Astrocyte (in vitro differentiated cells and primary cell): ENCODE measurements around the gene CYRIA.

ENCODE experiments used
- EZH2 ChIP-seq: IDR thresholded peaks from 2 replicates; pipeline ENCODE4 v1.6.1; 2012; ENCODE audit warnings: mild to moderate bottlenecking, low read length, inconsistent platforms; ENCODE audit not compliant: insufficient read depth
- TF ChIP-seq, protein P1 (sequence below): IDR thresholded peaks from 2 replicates; pipeline ENCODE4 v1.5.1; 2011; ENCODE audit warnings: low read depth, mild to moderate bottlenecking, inconsistent platforms, low read length, moderate library complexity; ENCODE audit not compliant: insufficient read depth

DNA sequence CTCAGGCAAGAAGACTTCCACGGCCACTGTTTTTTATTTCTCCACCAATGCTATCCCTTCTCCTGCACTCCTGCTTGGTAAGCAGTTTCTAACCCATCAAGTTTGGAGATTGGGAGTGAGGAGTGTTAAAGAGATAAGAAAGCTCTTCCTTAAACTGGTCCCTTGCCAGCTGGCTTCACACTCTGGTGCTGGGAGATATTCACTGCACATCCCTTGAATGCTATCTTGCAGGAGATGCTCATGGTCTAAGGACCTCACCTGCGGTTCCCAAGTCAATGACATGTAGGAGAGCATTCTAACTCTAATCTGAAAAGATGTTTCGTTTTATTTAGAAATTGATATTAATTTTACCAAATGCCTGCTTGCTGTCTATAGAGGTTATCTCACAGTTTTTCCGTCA, 28.2 kb upstream of the CYRIA start:
- TF ChIP-seq, protein P1, sequence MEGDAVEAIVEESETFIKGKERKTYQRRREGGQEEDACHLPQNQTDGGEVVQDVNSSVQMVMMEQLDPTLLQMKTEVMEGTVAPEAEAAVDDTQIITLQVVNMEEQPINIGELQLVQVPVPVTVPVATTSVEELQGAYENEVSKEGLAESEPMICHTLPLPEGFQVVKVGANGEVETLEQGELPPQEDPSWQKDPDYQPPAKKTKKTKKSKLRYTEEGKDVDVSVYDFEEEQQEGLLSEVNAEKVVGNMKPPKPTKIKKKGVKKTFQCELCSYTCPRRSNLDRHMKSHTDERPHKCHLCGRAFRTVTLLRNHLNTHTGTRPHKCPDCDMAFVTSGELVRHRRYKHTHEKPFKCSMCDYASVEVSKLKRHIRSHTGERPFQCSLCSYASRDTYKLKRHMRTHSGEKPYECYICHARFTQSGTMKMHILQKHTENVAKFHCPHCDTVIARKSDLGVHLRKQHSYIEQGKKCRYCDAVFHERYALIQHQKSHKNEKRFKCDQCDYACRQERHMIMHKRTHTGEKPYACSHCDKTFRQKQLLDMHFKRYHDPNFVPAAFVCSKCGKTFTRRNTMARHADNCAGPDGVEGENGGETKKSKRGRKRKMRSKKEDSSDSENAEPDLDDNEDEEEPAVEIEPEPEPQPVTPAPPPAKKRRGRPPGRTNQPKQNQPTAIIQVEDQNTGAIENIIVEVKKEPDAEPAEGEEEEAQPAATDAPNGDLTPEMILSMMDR: no peak
- TF ChIP-seq EZH2: no peak
